GM21528 (cell line): ENCODE measurements around the gene AP2A2.

Experiments used
- ATAC-seq: cut with Tn5 transposase; IDR thresholded peaks from one replicate; pipeline ENCODE4 v1.9.1; 2021; ENCODE audit warnings: mild to moderate bottlenecking, moderate library complexity; ENCODE audit not compliant: unreplicated experiment, low FRiP score

The AP2A2 gene

DNA sequence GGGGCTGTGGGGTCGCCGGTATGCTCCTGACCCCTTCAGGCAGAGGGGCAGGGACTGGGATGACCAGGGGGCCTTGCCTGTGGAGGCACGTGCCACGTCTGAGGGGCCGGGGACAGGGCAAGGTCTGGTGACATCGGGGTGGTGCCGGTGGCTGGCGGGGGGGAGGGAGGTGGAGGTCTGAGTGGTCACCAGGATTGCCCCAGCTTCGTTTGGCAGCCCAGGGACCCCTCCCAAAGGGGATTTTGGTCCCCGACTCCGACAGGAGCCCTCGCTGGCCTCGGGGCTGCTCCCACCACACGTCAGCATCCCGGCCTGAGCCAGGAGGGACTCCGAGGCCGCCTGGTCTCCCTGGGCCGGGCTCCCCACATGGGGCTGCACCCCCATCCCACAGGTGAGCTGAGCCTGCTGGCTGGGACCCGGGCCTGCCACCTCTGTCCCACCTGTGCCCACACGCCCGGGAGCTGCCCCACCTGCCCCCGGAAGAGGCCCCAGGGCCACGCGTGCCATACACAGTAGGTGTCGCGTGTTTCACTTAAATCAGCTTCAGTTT is 111.9 kb downstream of the AP2A2 start:
- no peak for ATAC-seq

DNA sequence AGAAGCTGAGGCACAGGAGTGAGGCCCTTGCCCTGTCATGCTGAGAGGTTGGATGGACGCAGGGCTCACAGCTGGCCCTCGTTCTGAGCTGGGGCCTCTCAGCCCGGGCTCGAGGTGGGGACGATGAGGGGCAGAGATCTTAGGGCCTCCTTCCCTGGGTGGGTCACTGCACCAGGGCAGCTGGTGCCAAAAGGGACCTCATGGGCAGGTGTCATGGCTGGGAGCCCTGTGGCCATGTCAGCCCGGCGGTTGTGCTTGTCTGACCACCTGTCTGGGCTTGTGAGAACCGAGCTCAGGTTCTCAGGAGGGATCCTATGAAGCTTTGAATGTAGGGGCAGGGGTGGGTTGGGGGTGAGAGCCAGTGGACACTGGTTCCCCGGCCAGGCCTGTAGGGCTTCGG is 112.7 kb downstream of the AP2A2 start:
- ATAC-seq, result no peak

DNA sequence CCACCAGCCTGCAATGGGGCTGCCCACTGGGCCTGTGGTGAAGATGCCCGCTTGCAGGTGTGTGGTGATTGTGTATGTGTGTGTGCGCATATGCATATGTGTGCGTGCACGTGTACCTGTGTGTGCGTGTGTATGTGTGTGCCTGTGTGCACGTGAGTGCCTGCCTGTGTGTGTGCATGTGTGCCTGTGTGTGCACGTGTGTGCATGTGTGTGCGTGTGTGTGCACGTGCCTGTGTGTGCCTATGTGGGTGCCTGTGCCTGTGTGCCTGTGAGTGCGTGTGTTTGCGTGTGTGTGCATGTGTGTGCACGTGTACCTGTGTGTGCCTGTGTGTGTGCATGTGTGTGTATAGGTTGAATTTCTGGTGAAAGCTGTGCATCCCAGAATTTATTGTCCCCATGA is 113.3 kb downstream of the AP2A2 start:
- no peak for ATAC-seq

DNA sequence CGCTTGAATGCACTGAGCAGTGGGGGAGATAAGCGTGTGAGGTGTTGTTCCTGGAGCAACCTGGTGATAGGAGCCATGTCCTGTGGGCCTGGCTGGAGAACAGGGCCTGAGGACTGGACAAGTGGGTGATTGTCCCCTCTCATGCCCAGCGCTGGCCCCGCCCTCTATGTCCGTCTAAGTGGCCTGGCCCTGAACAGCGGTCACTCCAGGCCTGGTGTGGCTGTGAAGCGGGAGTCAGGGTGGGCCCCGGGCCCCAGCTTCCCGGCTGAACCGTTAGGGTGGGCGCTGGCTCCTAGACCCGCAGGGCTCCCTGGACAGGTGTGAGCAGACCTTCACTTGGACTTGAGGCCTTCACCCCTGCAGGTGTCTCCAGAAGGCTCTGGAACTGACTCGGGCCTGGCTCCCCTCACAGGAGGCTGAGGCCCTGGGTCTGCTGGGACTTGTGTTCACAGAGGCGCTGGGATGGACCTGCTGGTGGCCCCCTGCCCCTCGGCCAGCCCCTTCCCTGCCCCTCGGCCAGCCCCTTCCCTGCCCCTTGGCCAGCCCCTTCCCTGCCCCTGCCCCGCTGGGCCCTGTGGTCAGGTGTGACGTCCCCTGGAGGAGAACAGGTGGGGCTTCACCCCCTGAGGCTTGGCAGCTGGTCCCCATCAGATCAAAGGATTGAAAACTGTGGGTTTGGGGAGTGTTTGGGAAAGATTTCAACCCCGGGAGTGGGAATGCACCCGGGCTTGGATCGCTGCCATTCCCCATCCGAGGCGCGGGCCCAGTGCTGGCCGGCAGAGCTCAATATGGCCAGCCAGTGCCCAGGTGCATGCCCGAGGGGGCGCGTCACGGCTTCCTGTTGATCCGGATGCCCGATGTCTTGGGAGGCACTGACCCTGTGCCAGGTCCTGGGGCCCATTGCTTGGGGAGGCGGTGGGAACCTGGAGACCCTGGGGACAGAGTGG is 114.1 kb downstream of the AP2A2 start:
- ATAC-seq, result no peak

DNA sequence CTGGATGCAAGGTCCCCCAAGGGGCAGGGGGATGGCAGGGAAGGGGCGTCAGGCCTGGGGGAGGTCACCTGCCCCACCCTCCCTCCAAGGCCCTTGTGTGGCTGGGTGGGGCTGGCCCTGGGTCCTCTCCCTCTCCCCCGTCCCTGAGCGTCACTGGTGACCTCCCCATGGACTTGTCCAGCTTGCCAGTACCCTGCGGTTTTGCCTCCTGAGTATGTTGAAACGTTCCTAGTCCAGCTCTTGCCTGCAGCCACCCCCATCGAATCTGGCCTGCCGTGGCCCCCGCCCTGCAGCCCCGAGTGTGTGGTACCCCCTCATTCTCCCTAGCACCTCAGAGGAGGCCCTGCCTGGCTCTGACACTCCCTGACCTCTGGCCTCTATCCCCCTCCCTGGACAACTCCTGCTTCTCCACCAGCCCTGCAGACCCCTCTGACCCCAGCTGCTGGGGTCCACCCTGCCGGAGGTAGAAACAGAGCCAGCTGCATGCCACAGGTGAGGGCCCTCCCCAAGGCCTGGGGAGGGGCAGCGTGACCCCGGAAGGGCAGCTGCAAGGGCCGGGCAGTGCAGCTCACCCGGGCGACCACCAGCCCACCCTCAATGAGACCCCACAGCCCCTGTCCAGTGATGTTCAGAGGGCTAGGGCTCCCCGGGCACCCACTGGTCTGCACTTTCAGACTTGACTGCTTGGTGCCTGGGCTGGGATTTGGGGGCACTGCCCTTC is 114.9 kb downstream of the AP2A2 start:
- no peak for ATAC-seq

DNA sequence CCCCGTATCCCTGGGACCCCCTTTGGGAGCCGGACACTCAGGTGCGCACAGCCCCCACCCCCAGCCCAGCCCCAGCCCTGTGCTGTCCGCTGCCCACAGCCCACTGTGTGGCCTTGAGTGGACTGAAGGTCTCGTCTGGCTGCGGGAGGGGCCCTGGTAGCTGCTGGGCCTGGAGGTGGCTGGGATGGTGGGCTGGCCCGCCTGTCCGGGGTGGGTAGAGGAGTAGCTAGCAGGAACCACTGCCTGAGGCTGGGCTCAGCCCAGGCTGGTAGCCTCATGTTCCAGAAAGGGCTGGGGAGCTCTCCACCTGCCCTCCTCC is 115.4 kb downstream of the AP2A2 start:
- ATAC-seq, result no peak

DNA sequence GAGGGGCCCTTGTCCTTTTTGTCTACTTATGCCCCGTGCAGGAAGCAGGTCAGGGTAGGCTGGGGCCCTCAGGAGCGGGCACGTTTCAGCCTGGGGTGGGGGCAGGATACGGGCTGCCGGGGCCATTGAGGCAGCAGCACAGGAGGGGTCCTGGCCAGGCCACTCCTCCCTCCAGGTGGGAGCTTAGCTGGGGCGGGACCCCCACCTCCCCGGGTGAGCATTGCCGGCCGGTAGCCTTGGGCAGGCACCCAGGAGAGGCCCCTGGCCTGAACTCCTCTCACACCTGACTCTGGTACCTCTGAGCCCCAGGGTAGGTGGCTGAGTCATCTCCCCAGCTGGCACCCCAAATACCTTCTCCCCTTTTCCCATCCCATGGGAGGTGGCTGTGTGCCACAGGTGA is 115.8 kb downstream of the AP2A2 start:
- ATAC-seq, result no peak

DNA sequence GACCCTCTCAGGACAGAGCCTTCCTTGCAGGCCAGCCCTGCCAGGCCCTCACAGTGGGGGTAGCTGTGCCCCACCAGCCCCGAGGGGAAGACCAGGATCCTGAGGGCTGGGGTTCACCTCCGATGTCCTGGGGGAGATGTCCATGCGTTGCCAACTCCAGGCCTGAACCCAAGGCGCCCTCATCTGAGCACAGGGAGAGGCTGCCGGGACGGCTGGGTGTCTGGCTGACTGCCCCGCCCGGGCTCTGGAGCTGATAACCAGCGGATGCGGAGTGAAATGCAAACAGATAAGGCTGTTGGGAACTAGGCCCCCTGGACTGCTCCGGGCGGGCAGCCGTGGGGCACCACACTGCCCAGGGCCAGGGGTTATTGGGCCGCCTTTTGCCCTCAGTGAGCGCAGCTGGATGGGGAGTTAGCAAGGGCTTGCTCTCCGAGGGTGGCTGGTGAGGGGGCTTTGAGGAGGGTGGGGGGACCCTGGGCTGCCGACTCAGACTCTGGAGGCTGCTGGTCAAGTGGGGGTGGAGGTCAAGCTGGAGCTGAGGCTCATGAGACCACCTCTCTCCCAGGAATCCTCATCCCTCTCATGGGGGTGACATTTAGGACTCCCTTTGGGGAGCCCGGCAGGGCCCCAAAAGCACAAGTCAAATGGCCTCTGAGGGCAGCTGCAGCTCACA is 116.4 kb downstream of the AP2A2 start:
- ATAC-seq, result no peak

GRCh38 chr11:1042626-1043562 is 117.2 kb downstream of the AP2A2 start:
- ATAC-seq, result no peak

DNA sequence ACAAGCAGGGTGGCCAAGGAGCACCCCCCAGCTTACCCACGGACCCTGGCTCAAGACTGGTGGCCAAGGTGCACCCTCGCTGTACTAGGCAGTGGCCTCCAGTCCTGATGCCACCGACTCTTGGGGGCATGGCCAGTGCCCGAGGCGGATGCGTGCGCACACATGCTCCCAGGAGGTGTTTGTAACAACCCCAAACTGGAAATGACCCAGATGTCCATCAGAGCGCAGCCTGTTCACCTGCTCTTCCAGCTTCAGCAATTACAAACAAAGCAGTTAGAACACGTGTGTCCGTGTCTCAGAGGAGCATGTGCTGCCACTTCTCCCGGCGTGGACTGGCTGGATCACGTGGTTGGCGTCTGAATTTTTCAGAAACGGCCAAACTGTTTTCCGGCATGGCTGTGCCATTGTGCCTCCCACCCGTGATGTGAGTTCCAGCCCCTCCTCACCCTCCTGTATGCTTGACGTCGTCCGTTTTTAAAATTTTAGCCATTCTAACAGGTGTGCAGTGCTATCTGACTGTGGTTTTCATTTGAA is 118.0 kb downstream of the AP2A2 start:
- no peak for ATAC-seq

GRCh38 chr11:1044160-1044559 is 118.5 kb downstream of the AP2A2 start:
- ATAC-seq, result no peak

DNA sequence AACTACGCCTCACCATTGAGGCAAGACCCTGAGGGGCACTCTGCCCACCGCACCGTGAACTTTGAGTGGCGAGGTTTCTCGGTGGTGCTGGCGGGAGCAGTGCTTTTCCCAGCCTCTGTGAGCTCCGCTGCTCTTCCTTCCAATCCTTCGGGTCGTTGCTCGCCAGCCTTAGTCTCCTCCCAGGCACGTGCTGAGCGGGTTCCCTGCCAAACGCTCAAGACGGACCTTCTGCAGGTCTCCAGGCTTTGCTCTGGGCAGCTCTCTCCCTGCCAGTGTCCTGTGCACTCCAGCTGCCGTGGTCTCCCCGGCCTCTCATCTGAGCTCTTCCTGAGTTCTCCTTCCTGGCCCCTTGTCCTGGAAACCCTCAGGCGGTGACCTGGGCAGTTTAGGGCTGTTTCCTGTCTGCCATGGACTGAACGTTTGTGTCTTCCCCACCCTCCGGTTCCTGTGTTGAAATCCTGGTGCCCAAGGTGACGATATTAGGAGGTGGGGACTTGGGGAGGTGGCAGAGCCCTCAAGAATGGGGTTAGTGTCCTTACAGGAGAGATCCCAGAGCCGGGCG is 122.0 kb downstream of the AP2A2 start:
- no peak for ATAC-seq

- ATAC-seq, result no peak
Measured at GRCh38 chr11:1048375-1049070, 122.9 kb downstream of the AP2A2 start.

DNA sequence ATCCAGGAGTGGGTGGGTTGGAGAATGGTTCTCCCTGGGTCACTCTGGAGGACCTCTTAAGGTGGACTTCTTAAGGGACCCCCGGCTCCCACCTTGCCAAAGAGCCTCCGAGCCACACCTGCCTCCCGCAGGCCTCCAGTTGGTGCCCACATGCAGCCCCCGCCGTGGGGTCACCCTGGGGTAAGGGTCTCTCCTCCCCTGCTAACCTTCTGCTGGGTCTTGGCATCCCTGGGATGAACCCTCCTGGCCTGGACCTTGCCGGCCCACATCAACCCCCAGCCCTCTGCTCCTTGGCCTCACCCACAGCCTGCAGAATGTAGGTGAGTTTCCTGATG is 123.4 kb downstream of the AP2A2 start:
- ATAC-seq, result no peak

- ATAC-seq, result no peak
Measured at GRCh38 chr11:1049431-1049891, 123.8 kb downstream of the AP2A2 start.

DNA sequence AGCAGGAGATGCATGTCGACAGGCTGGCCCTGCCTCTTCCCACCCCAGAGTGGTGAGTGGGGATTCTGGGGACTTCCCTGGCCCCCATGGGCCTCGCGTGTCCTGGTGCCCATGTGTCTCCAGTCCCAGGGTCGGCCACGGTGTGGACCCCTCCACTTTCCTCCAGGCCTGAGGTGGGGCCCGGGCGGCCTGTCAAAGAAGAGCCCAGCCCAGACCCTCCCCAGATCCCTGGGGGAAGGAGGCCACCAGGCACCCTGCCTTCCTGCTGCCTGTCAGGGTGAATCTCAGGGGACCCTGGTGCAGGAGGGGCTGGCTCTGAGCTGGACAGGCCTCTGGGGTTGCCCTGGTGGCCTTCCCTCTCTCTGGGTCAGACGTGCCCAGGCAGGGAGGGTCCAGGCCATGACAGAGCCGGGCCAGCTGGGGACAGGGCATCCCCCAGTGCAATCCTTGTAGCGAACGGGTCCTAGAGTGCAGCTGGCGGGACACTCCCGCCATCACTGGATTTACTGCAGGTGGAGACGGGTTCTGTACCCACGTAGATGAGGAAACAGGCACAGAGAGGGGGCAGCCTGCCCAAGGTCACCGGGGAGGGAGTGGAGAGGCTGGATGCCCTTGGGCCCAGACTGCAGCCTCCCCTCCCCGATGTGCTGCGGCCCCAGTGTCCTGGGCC is 124.4 kb downstream of the AP2A2 start:
- ATAC-seq, result no peak

GRCh38 chr11:1050581-1051355 is 125.1 kb downstream of the AP2A2 start:
- no peak for ATAC-seq
